Neural crest cell (in vitro differentiated cells): ENCODE results near the gene CHRNG. TPM values are rescaled to one million over a fixed set of nuclear protein-coding genes. Genes with fewer than 3 reads are reported as not detected.

ENCODE experiments used
- DNase-seq: peaks from one replicate; pipeline ENCODE4 v3.0.0; 2021; ENCODE audit warnings: low read depth, mixed read lengths, low spot score
- H3K27ac Mint-ChIP-seq: one replicate; pipeline ENCODE4 v1.8.0; 2021; ENCODE audit warnings: mild to moderate bottlenecking, mixed read lengths; ENCODE audit not compliant: unreplicated experiment
- H3K27me3 Mint-ChIP-seq: 2 replicates; pipeline ENCODE4 v1.8.0; 2021; ENCODE audit warnings: low read depth, mild to moderate bottlenecking, mixed read lengths
- H3K36me3 Mint-ChIP-seq: 2 replicates; pipeline ENCODE4 v1.8.0; 2021; ENCODE audit warnings: low read depth, mild to moderate bottlenecking, mixed read lengths
- H3K4me1 Mint-ChIP-seq: 2 replicates; pipeline ENCODE4 v1.8.0; 2021; ENCODE audit warnings: mixed read lengths
- H3K4me3 Mint-ChIP-seq: one replicate; pipeline ENCODE4 v1.8.0; 2021; ENCODE audit warnings: mild to moderate bottlenecking, mixed read lengths
- H3K9me3 Mint-ChIP-seq: 2 replicates; pipeline ENCODE4 v1.8.0; 2021; ENCODE audit warnings: mixed read lengths
- total RNA-seq: library from RNA; stranded (reverse); gene quantifications from 2 replicates; pipeline ENCODE4 v1.2.1, GENCODE V29; 2021
- TF ChIP-seq, protein P1 (sequence below): fragments of 200-600 bp; sonication (generic); conservative IDR thresholded peaks from 2 replicates; pipeline ENCODE4 v1.5.0; 2021; ENCODE audit warnings: antibody characterized with exemption, mild to moderate bottlenecking

Gene CHRNG
- total RNA-seq, 1 donor from 2014 or later = not detected

GRCh38 chr2:232540441-232541041 lies 1.0 kb downstream of the CHRNG start:
- no peak overlapping the region for H3K4me3 Mint-ChIP-seq
- H3K27ac Mint-ChIP-seq = no peak overlapping the region

GRCh38 chr2:232541195-232541960 lies 1.9 kb downstream of the CHRNG start:
- no peak overlapping the region for H3K27ac Mint-ChIP-seq
- peaks cover under 1% of the 10 kb centered on the region for H3K9me3 Mint-ChIP-seq
- peaks cover 9% of the 10 kb centered on the region for H3K36me3 Mint-ChIP-seq
- TF ChIP-seq, protein P1, sequence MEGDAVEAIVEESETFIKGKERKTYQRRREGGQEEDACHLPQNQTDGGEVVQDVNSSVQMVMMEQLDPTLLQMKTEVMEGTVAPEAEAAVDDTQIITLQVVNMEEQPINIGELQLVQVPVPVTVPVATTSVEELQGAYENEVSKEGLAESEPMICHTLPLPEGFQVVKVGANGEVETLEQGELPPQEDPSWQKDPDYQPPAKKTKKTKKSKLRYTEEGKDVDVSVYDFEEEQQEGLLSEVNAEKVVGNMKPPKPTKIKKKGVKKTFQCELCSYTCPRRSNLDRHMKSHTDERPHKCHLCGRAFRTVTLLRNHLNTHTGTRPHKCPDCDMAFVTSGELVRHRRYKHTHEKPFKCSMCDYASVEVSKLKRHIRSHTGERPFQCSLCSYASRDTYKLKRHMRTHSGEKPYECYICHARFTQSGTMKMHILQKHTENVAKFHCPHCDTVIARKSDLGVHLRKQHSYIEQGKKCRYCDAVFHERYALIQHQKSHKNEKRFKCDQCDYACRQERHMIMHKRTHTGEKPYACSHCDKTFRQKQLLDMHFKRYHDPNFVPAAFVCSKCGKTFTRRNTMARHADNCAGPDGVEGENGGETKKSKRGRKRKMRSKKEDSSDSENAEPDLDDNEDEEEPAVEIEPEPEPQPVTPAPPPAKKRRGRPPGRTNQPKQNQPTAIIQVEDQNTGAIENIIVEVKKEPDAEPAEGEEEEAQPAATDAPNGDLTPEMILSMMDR = no peak
- peaks cover 5% of the 10 kb centered on the region for H3K4me1 Mint-ChIP-seq
- DNase-seq = no peak
- peaks cover 3% of the 10 kb centered on the region for H3K27me3 Mint-ChIP-seq
- H3K4me3 Mint-ChIP-seq = no peak overlapping the region

More at GRCh38 chr2:232540441-232541041, 1.0 kb downstream of the CHRNG start:
- Mint-ChIP-seq H3K27me3 (peaks cover 3% of the 10 kb centered on the region), H3K36me3 (peaks cover 8% of the 10 kb centered on the region), H3K4me1 (peaks cover 5% of the 10 kb centered on the region), H3K9me3 (peaks cover 3% of the 10 kb centered on the region)
- no peak for DNase-seq
- TF ChIP-seq, protein P1 = no peak

- DNase-seq = no peak
- H3K27ac Mint-ChIP-seq = no peak overlapping the region
- peaks cover 3% of the 10 kb centered on the region for H3K27me3 Mint-ChIP-seq
- peaks cover 9% of the 10 kb centered on the region for H3K36me3 Mint-ChIP-seq
- H3K4me3 Mint-ChIP-seq = peak overlapping the region; percentile 20
- H3K4me1 Mint-ChIP-seq = peaks cover 5% of the 10 kb centered on the region
- H3K9me3 Mint-ChIP-seq = no peaks in the 10 kb centered on the region
- TF ChIP-seq, protein P1 = no peak
These were observed 2.6 kb downstream of the CHRNG start for GRCh38 chr2:232541961-232542714.

DNA sequence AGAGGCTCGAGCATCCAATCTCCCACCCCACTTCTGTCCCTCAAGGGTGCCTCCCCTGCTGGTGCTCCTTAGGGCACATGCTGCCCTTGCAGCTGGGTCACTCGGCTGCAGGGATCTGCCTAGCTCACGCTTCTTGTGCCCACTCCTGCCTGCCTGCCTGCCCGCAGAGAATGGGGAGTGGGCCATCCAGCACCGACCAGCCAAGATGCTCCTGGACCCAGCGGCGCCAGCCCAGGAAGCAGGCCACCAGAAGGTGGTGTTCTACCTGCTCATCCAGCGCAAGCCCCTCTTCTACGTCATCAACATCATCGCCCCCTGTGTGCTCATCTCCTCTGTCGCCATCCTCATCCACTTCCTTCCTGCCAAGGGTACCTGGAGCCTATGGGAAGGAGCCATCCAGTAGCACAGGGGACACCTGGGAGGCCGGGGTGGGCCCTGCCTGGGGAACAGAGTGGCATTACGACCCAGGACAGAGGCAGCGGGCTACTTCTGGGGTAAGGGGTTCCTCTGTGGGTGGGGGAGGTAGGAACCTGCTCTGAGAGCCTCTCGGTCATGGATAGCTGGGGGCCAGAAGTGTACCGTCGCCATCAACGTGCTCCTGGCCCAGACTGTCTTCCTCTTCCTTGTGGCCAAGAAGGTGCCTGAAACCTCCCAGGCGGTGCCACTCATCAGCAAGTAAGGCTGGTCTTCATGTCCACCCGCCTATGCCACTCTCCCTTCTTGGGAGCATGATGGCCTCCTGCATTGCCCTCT lies 3.4 kb downstream of the CHRNG start:
- TF ChIP-seq, protein P1 = no peak
- peak overlapping the region; percentile 20 for H3K4me3 Mint-ChIP-seq
- peaks cover 5% of the 10 kb centered on the region for H3K4me1 Mint-ChIP-seq
- no peak for DNase-seq
- H3K27ac Mint-ChIP-seq = no peak overlapping the region
- H3K36me3 Mint-ChIP-seq = peaks cover 16% of the 10 kb centered on the region
- H3K9me3 Mint-ChIP-seq = no peaks in the 10 kb centered on the region
- H3K27me3 Mint-ChIP-seq = peaks cover 3% of the 10 kb centered on the region

GRCh38 chr2:232543491-232543890 lies 4.0 kb downstream of the CHRNG start:
- TF ChIP-seq, protein P1 = no peak
- no peak for DNase-seq
- H3K4me3 Mint-ChIP-seq = no peak overlapping the region
- peaks cover 2% of the 10 kb centered on the region for H3K4me1 Mint-ChIP-seq
- peaks cover 2% of the 10 kb centered on the region for H3K9me3 Mint-ChIP-seq
- no peak overlapping the region for H3K27ac Mint-ChIP-seq
- H3K27me3 Mint-ChIP-seq = peaks cover under 1% of the 10 kb centered on the region
- H3K36me3 Mint-ChIP-seq = peaks cover 22% of the 10 kb centered on the region
